CD14-positive monocyte (primary cell): Measurements from ENCODE around the gene INS. TPM values are rescaled to one million over a fixed set of nuclear protein-coding genes. Genes with fewer than 3 reads are reported as not detected.

Experiments
- DNase-seq, 3 donors: peaks; one replicate each; pipeline ENCODE4 v3.0.0-alpha.2; 2011 to 2022
- H2AFZ ChIP-seq: 2 replicates; pipeline ENCODE4 v1.6.0; 2012; ENCODE audit warnings: mild to moderate bottlenecking, low read depth, low read length, inconsistent platforms; ENCODE audit not compliant: insufficient read depth, poor library complexity, severe bottlenecking
- H3K27ac ChIP-seq, 2 donors: 1 replicate in 1 of 2; 2 replicates in 1 of 2; pipeline ENCODE4 v1.5.1; 2012 to 2013; ENCODE audit warnings: low read length in 2 of 2, control low read depth in 1 of 2, inconsistent platforms in 1 of 2, low read depth in 1 of 2, mild to moderate bottlenecking in 1 of 2
- H3K27me3 ChIP-seq, 2 donors: one replicate each; pipeline versions ENCODE4 v1.6.0 to v1.6.1; 2011 to 2013; ENCODE audit warnings: low read length in 2 of 2; ENCODE audit not compliant: control insufficient read depth in 2 of 2, insufficient read depth in 2 of 2
- H3K36me3 ChIP-seq, 2 donors: replicated peaks in 1 of 2; 1 replicate in 1 of 2; 2 replicates in 1 of 2; pipeline versions ENCODE4 v1.5.1 to v1.6.1; 2012 to 2013; ENCODE audit warnings: low read length in 2 of 2, control low read depth in 1 of 2, inconsistent platforms in 1 of 2, mild to moderate bottlenecking in 1 of 2; ENCODE audit not compliant: insufficient read depth in 2 of 2, control insufficient read depth in 1 of 2
- H3K4me1 ChIP-seq, 2 donors: 1 replicate in 1 of 2; 2 replicates in 1 of 2; pipeline versions ENCODE4 v1.5.1 to v1.6.1; 2012 to 2013; ENCODE audit warnings: low read length in 2 of 2, control low read depth in 1 of 2, inconsistent platforms in 1 of 2, mild to moderate bottlenecking in 1 of 2, moderate library complexity in 1 of 2; ENCODE audit not compliant: insufficient read depth in 2 of 2, control insufficient read depth in 1 of 2
- H3K4me2 ChIP-seq: replicated peaks from 2 replicates; pipeline ENCODE3; 2012; ENCODE audit warnings: low read length, moderate library complexity, mild to moderate bottlenecking; ENCODE audit not compliant: poor library complexity, severe bottlenecking; ENCODE audit errors: extremely low read depth
- H3K4me3 ChIP-seq, 3 experiments: fragments of 200-600 bp in 1 of 3; sonication (generic) in 1 of 3; replicated peaks in 1 of 3; 1 replicate in 2 of 3; 2 replicates in 1 of 3; pipeline ENCODE4 v1.5.1; 2011 to 2013; ENCODE audit warnings: low read length in 3 of 3, mild to moderate bottlenecking in 3 of 3, control low read depth in 2 of 3, low read depth in 2 of 3, inconsistent platforms in 1 of 3, moderate library complexity in 1 of 3
- H3K79me2 ChIP-seq: 2 replicates; pipeline ENCODE4 v1.6.0; 2012; ENCODE audit warnings: mild to moderate bottlenecking, control low read depth, inconsistent platforms, low read length, moderate library complexity; ENCODE audit not compliant: insufficient read depth
- H3K9ac ChIP-seq: 2 replicates; pipeline ENCODE4 v1.6.0; 2017; ENCODE audit warnings: low read length, mild to moderate bottlenecking; ENCODE audit not compliant: insufficient read depth, poor library complexity, severe bottlenecking
- H3K9me3 ChIP-seq, 2 donors: replicated peaks in 1 of 2; 1 replicate in 1 of 2; 2 replicates in 1 of 2; pipeline versions ENCODE4 v1.5.1 to v1.6.1; 2012 to 2013; ENCODE audit warnings: low read length in 2 of 2, control low read depth in 1 of 2; ENCODE audit not compliant: control insufficient read depth in 1 of 2, insufficient read depth in 1 of 2
- H4K20me1 ChIP-seq: 2 replicates; pipeline ENCODE4 v1.6.0; 2012; ENCODE audit warnings: mild to moderate bottlenecking, low read length, control low read depth, moderate library complexity; ENCODE audit not compliant: insufficient read depth
- H3K27ac Mint-ChIP-seq, 7 donors: one replicate each; pipeline ENCODE4 v1.8.0; 2020; ENCODE audit warnings: mild to moderate bottlenecking in 7 of 7, mixed read lengths in 7 of 7, moderate library complexity in 6 of 7, inconsistent platforms in 2 of 7
- H3K27me3 Mint-ChIP-seq, 3 donors: one replicate each; pipeline ENCODE4 v1.8.0; 2021 to 2022; ENCODE audit warnings: low read depth in 3 of 3, mild to moderate bottlenecking in 3 of 3, mixed read lengths in 3 of 3, moderate library complexity in 3 of 3, inconsistent platforms in 1 of 3
- H3K36me3 Mint-ChIP-seq, 2 donors: one replicate each; pipeline ENCODE4 v1.8.0; 2020; ENCODE audit warnings: mixed read lengths in 2 of 2, inconsistent platforms in 1 of 2, mild to moderate bottlenecking in 1 of 2
- H3K4me1 Mint-ChIP-seq: one replicate; pipeline ENCODE4 v1.8.0; 2020; ENCODE audit warnings: mild to moderate bottlenecking, mixed read lengths
- H3K4me3 Mint-ChIP-seq, 2 donors: one replicate each; pipeline ENCODE4 v1.8.0; 2020; ENCODE audit warnings: mild to moderate bottlenecking in 2 of 2, mixed read lengths in 2 of 2, moderate library complexity in 1 of 2
- H3K9me3 Mint-ChIP-seq, 7 donors: one replicate each; pipeline ENCODE4 v1.8.0; 2020 to 2022; ENCODE audit warnings: mixed read lengths in 7 of 7, mild to moderate bottlenecking in 6 of 7, moderate library complexity in 6 of 7, inconsistent platforms in 2 of 7
- CTCF ChIP-seq: fragments of 200-600 bp; IDR thresholded peaks from one replicate; pipeline ENCODE4 v1.8.0; 2022; ENCODE audit warnings: antibody characterized with exemption, mild to moderate bottlenecking
- WGBS: methylation state at CpG from one replicate; pipeline ENCODE4 v1.1.5; 2013; ENCODE audit warnings: missing lambda C conversion rate; ENCODE audit not compliant: insufficient coverage; 5-methylcytosine and 5-hydroxymethylcytosine counted together
- intact Hi-C, 2 donors: fragments of 100-400 bp; cut with micrococcal nuclease; formaldehyde crosslinking; loops; one replicate each; pipeline versions ENCODE4 v1.15.0 to v1.15.1; 2023
- polyA plus RNA-seq, 3 donors: library from polyadenylated mRNA; depleted of rRNA in 1 of 3; unstranded in 2 of 3; stranded (reverse) in 1 of 3; fragments of 300-500 nt in 2 of 3; fragments of >200 nt in 1 of 3; fragmentation: Illumina TruSeq in 2 of 3; gene quantifications; 1 replicate in 2 of 3; 2 replicates in 1 of 3; pipeline ENCODE4 v1.2.3, GENCODE V29; 2012 to 2021

The INS gene
- polyA plus RNA-seq, 3 donors = not detected

- H3K4me1 ChIP-seq = peaks cover 5 to 7% of the 10 kb centered on the region in 2 donors
- peaks cover 0 to 18% of the 10 kb centered on the region in 2 donors for H3K27me3 ChIP-seq
- no peak overlapping the region for H2AFZ ChIP-seq
- no peaks in the 10 kb centered on the region for H3K9me3 ChIP-seq
- H3K4me1 Mint-ChIP-seq = peaks cover 12% of the 10 kb centered on the region
- H3K79me2 ChIP-seq = no peaks in the 10 kb centered on the region
- intact Hi-C loops = loop anchor here (5.0 to 10.0 kb wide), 4 partner anchors 229 to 317 kb away; partner anchors contain the start of genes PRR33 (in 1 of the 2) and TNNI2 (in 1 of the 2)
- 90% methylated on average over 4 of the region's 7 CpGs for WGBS
- no peaks in the 10 kb centered on the region for H3K36me3 Mint-ChIP-seq
- no peak for TF ChIP-seq CTCF
- no peak overlapping the region for H3K4me3 Mint-ChIP-seq
- no peak for DNase-seq
- no peaks in the 10 kb centered on the region for H3K36me3 ChIP-seq
- no peak overlapping the region for H3K9ac ChIP-seq
- no peak overlapping the region for H3K4me3 ChIP-seq
- no peak overlapping the region for H3K4me2 ChIP-seq
- H3K27me3 Mint-ChIP-seq = peaks cover 18 to 44% (median 21%) of the 10 kb centered on the region in 3 donors
- no peak overlapping the region for H3K27ac Mint-ChIP-seq
- no peaks in the 10 kb centered on the region for H4K20me1 ChIP-seq
- H3K9me3 Mint-ChIP-seq = peaks cover 0 to 1% (median 0%) of the 10 kb centered on the region in 7 donors
- H3K27ac ChIP-seq = no peak overlapping the region
Measured at GRCh38 chr11:2154195-2154585, 6.8 kb downstream of the INS start.

GRCh38 chr11:2153581-2154194, 7.3 kb downstream of the INS start:
- no peak overlapping the region for H3K27ac ChIP-seq
- peaks cover 5 to 7% of the 10 kb centered on the region in 2 donors for H3K4me1 ChIP-seq
- Mint-ChIP-seq H3K9me3 (no peaks in the 10 kb centered on the region), H3K36me3 (no peaks in the 10 kb centered on the region), H3K27me3 (peaks cover 22 to 49% (median 26%) of the 10 kb centered on the region in 3 donors), H3K4me3 (no peak overlapping the region), H3K4me1 (peaks cover 12% of the 10 kb centered on the region), H3K27ac (no peak overlapping the region)
- H3K36me3 ChIP-seq = no peaks in the 10 kb centered on the region
- peak in 2 of 3 donors; percentile 29 to 33 for DNase-seq
- no peaks in the 10 kb centered on the region for H3K9me3 ChIP-seq
- peaks cover 0 to 23% of the 10 kb centered on the region in 2 donors for H3K27me3 ChIP-seq
- TF ChIP-seq CTCF = no peak
- H3K79me2 ChIP-seq = no peaks in the 10 kb centered on the region
- H3K9ac ChIP-seq = no peak overlapping the region
- no peaks in the 10 kb centered on the region for H4K20me1 ChIP-seq
- no peak overlapping the region for H2AFZ ChIP-seq
- intact Hi-C loops = loop anchor here (2.0 to 10.0 kb wide), 5 partner anchors 229 to 501 kb away; partner anchors contain the start of genes PRR33 (in 1 of the 2) and TNNI2 (in 1 of the 2)
- no peak overlapping the region for H3K4me3 ChIP-seq
- 44% methylated on average over 10 of the region's 14 CpGs for WGBS
- no peak overlapping the region for H3K4me2 ChIP-seq
